OCI-LY1 (cell line): ENCODE measurements around the gene NDUFC1.

ENCODE experiments used
- H2AFZ ChIP-seq: fragments of 200-600 bp; sonication (generic), shearing (Covaris generic); 2 replicates; pipeline ENCODE4 v1.6.0; 2014; ENCODE audit warnings: antibody characterized with exemption, mild to moderate bottlenecking, low read length
- H3F3A ChIP-seq: fragments of 200-600 bp; sonication (generic), shearing (Covaris generic); 2 replicates; pipeline ENCODE4 v1.6.0; 2014; ENCODE audit warnings: mild to moderate bottlenecking, antibody characterized with exemption, low read length, moderate library complexity; ENCODE audit not compliant: insufficient read depth
- H3K27ac ChIP-seq: fragments of 200-600 bp; sonication (generic); 2 replicates; pipeline ENCODE4 v1.5.1; 2014; ENCODE audit warnings: low read length, mixed run types, mild to moderate bottlenecking, low read depth; ENCODE audit not compliant: poor library complexity, severe bottlenecking
- H3K27me3 ChIP-seq: fragments of 200-600 bp; sonication (generic); 2 replicates; pipeline ENCODE4 v1.6.0; 2014; ENCODE audit warnings: antibody characterized with exemption, mild to moderate bottlenecking, low read length, moderate library complexity; ENCODE audit not compliant: insufficient read depth
- H3K36me3 ChIP-seq: fragments of 200-600 bp; sonication (generic); 2 replicates; pipeline ENCODE4 v1.6.1; 2014; ENCODE audit warnings: mild to moderate bottlenecking, antibody characterized with exemption, low read length, moderate library complexity, mixed read lengths; ENCODE audit not compliant: insufficient read depth
- H3K4me1 ChIP-seq: fragments of 200-600 bp; sonication (generic); 2 replicates; pipeline ENCODE4 v1.5.1; 2014; ENCODE audit warnings: mild to moderate bottlenecking, low read length, moderate library complexity; ENCODE audit not compliant: insufficient read depth, severe bottlenecking
- H3K4me2 ChIP-seq: fragments of 200-600 bp; sonication (generic), shearing (Covaris generic); 2 replicates; pipeline ENCODE4 v1.6.1; 2014; ENCODE audit warnings: low read length
- H3K4me3 ChIP-seq: fragments of 200-600 bp; sonication (generic); 2 replicates; pipeline ENCODE4 v1.5.1; 2014; ENCODE audit warnings: low read length, low read depth, mild to moderate bottlenecking, mixed read lengths; ENCODE audit not compliant: poor library complexity, severe bottlenecking
- H3K79me2 ChIP-seq: fragments of 200-600 bp; shearing (Covaris generic); 2 replicates; pipeline ENCODE4 v1.6.1; 2016; ENCODE audit warnings: mixed run types, low read length, mixed read lengths; ENCODE audit not compliant: insufficient read depth
- H3K9ac ChIP-seq: fragments of 200-600 bp; sonication (generic), shearing (Covaris generic); 2 replicates; pipeline ENCODE4 v1.6.1; 2014; ENCODE audit warnings: mild to moderate bottlenecking, low read length, mixed read lengths
- H3K9me2 ChIP-seq: fragments of 200-600 bp; sonication (generic), shearing (Covaris generic); 2 replicates; pipeline ENCODE4 v1.6.1; 2014; ENCODE audit warnings: low read depth, mild to moderate bottlenecking, low read length, mixed read lengths
- H3K9me3 ChIP-seq: fragments of 200-600 bp; shearing (Covaris generic); 2 replicates; pipeline ENCODE4 v1.6.1; 2014; ENCODE audit warnings: low read length, mixed read lengths
- H4K20me1 ChIP-seq: fragments of 200-600 bp; sonication (generic), shearing (Covaris generic); 2 replicates; pipeline ENCODE4 v1.6.0; 2016; ENCODE audit warnings: mild to moderate bottlenecking, low read length; ENCODE audit not compliant: insufficient read depth
- EZH2 ChIP-seq: fragments of 200-600 bp; sonication (generic), shearing (Covaris generic); IDR thresholded peaks from 2 replicates; pipeline ENCODE4 v1.8.0; 2017; ENCODE audit warnings: borderline replicate concordance, mixed run types, mild to moderate bottlenecking, antibody characterized with exemption, low read length, moderate library complexity, mixed read lengths
- TF ChIP-seq, protein P1 (sequence below): fragments of 200-600 bp; sonication (generic), shearing (Covaris generic); IDR thresholded peaks from 2 replicates; pipeline ENCODE4 v1.5.1; 2017; ENCODE audit warnings: mild to moderate bottlenecking, antibody characterized with exemption, low read length, moderate library complexity, mixed read lengths

The NDUFC1 gene

DNA sequence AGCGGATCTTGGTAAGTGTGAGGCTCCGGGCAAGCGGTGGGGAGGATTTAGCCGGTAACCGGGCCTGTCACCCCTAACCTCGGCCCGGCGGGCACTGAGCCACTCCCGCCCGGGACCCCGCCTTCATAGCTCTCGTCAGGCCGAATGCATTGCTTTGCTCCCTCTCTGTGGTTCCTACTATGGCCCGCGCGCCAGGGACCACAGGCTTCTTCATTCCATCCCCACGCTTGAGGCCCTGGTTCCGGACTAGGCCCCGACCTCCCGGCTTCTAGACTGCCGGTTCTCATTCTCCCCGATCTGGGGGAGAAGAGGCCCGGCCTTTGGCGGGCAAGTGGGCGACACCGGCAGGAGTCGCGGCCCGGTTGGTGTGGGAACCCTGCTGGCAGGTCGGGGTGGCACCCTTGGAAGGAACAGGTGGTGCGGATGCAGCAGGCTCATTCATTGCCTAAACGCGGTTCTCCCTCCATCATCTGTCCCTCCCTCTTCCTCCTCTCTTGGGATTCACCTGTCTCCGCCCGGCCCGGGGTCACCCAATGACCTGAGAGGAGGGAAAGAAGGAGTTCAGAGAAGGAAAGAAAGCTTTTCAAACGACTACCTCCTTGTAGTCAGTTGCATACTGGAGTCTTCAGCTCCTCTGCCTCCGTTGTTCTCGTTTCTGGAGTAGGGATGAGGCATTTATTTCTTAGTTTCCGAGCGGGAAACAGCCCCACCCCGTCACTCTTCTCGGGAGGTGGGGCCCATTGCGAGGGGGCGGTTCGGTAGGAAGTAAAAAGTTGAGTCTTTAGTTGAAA, at the start of gene NDUFC1:
NDUFC1 (minus strand) TSS at position 657 of the 791 bp plus-strand sequence. CDS start 6,679 bp downstream, outside the sequence.
- H3K9me2 ChIP-seq, result no peaks in the 10 kb centered on the region
- no peaks in the 10 kb centered on the region for H3K27me3 ChIP-seq
- H3K36me3 ChIP-seq, result peaks cover 37% of the 10 kb centered on the region
- peaks cover 61% of the 10 kb centered on the region for H3K79me2 ChIP-seq
- H3F3A ChIP-seq, result 0 out of 2 replicates have a peak, but pooled peaks cover 4% of the 10 kb centered on the region
- peak within 1 kb of the TSS; percentile 91 for H3K9ac ChIP-seq
- H3K9me3 ChIP-seq, result peaks cover 4% of the 10 kb centered on the region; the same call in 1 of the 2 replicates
- no peak for TF ChIP-seq EZH2
- TF ChIP-seq, protein P1, sequence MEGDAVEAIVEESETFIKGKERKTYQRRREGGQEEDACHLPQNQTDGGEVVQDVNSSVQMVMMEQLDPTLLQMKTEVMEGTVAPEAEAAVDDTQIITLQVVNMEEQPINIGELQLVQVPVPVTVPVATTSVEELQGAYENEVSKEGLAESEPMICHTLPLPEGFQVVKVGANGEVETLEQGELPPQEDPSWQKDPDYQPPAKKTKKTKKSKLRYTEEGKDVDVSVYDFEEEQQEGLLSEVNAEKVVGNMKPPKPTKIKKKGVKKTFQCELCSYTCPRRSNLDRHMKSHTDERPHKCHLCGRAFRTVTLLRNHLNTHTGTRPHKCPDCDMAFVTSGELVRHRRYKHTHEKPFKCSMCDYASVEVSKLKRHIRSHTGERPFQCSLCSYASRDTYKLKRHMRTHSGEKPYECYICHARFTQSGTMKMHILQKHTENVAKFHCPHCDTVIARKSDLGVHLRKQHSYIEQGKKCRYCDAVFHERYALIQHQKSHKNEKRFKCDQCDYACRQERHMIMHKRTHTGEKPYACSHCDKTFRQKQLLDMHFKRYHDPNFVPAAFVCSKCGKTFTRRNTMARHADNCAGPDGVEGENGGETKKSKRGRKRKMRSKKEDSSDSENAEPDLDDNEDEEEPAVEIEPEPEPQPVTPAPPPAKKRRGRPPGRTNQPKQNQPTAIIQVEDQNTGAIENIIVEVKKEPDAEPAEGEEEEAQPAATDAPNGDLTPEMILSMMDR, result no peak
- H2AFZ ChIP-seq, result no peak within 1 kb of the TSS
- peak within 1 kb of the TSS; percentile 82 for H3K4me3 ChIP-seq
- H3K27ac ChIP-seq, result peak within 1 kb of the TSS; percentile 85
- peak within 1 kb of the TSS; percentile 83 for H3K4me2 ChIP-seq
- no peaks in the 10 kb centered on the region for H4K20me1 ChIP-seq
- peaks cover 55% of the 10 kb centered on the region for H3K4me1 ChIP-seq

DNA sequence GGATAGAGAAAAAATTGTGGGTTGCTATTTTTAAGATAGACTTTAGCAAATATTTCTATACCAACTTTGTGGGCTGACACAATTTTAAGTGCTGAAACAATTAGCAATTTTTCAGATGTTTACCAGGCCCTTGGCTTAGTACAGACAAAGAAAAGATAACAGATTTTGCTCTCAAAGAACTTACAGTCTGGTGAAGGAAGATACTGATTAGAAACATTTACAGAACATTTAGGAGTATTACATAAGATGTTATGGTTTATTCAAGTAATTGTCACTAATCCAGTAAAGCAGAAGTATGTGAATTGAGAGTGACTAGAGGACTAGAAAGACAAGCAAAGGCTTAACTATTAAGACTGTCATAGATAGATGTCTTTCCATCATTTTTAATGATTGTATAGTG, 35.3 kb upstream of the NDUFC1 start:
- Histone ChIP-seq H3K36me3 (peaks cover 74% of the 10 kb centered on the region), H4K20me1 (no peaks in the 10 kb centered on the region), H3K9ac (no peak overlapping the region), H3K79me2 (peaks cover 23% of the 10 kb centered on the region), H3K9me2 (no peaks in the 10 kb centered on the region), H3F3A (no peaks in the 10 kb centered on the region), H3K4me1 (peaks cover 9% of the 10 kb centered on the region), H3K9me3 (no peaks in the 10 kb centered on the region), H3K27me3 (no peaks in the 10 kb centered on the region), H3K4me3 (no peak overlapping the region), H2AFZ (no peak overlapping the region), H3K4me2 (no peak overlapping the region), H3K27ac (no peak overlapping the region)
- TF ChIP-seq, protein P1, result no peak

DNA sequence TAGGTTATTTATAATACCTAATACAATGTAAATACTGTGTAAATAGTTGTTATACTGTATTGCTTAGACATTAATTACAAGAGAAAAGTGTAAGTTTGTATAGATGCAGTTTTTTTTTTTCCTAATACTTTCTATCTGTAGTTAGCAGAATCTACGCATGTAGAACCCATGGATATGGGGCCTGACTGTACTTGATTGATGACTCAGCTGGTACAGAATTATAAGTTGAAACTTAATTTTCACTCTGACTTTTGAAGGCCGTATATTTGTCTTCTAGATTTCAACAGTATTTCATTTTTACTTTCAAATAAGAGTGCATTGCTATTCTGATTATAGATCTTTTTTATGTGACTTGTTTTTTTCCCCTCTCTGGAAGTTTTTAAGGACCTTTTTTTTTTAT, 30.8 kb upstream of the NDUFC1 start:
- peaks cover 67% of the 10 kb centered on the region for H3K79me2 ChIP-seq
- no peaks in the 10 kb centered on the region for H4K20me1 ChIP-seq
- H3K27ac ChIP-seq, result no peak overlapping the region
- no peak overlapping the region for H2AFZ ChIP-seq
- no peak overlapping the region for H3K4me2 ChIP-seq
- H3K27me3 ChIP-seq, result no peaks in the 10 kb centered on the region
- no peak overlapping the region for H3K9ac ChIP-seq
- TF ChIP-seq, protein P1, result no peak
- TF ChIP-seq EZH2, result no peak
- no peaks in the 10 kb centered on the region for H3K9me3 ChIP-seq
- H3K9me2 ChIP-seq, result no peaks in the 10 kb centered on the region
- H3K4me3 ChIP-seq, result no peak overlapping the region
- peaks cover 65% of the 10 kb centered on the region for H3K36me3 ChIP-seq
- H3K4me1 ChIP-seq, result peaks cover 27% of the 10 kb centered on the region
- no peaks in the 10 kb centered on the region for H3F3A ChIP-seq
